Panc1 (cell line): Measurements from ENCODE around the gene LSM5. TPM values are rescaled to one million over a fixed set of nuclear protein-coding genes. Genes with fewer than 3 reads are reported as not detected.
A peak's percentile ranks its signal among the peaks of the same experiment; 100 is the strongest.

Source experiments
- ATAC-seq: fragments of 200-7000 bp; cut with Tn5 transposase; 2 replicates; pipeline ENCODE4 v1.9.1; 2020; ENCODE audit warnings: mild to moderate bottlenecking, moderate library complexity
- BruUV-seq: library from RNA; stranded (reverse); fragments of 400-500 nt; replicated peaks from 2 replicates; lab custom pipeline; 2021; lab: Mats Ljungman, UMichigan
- CTCF ChIA-PET: fragments of 300-600 bp; sonication (Branson Sonifier 250); formaldehyde crosslinking; loops from one replicate; lab custom pipeline; 2022; ENCODE audit warnings: antibody characterized with exemption; lab: Charles Lee
- POLR2A ChIA-PET: fragments of 300-600 bp; sonication (Branson Sonifier 250); formaldehyde crosslinking; loops from one replicate; lab custom pipeline; 2022; ENCODE audit warnings: antibody characterized with exemption; lab: Charles Lee
- DNase-seq: peaks from one replicate; pipeline ENCODE4 v3.0.0-alpha.2; 2010; ENCODE audit warnings: low read depth, low spot score
- H3K27ac ChIP-seq: 2 replicates; pipeline ENCODE4 v1.5.1; 2011; ENCODE audit warnings: mild to moderate bottlenecking, low read length, inconsistent platforms
- H3K27me3 ChIP-seq: fragments of 200-500 bp; sonication (Bioruptor generic); 2 replicates; pipeline ENCODE4 v1.6.0; 2014; ENCODE audit warnings: low read length, inconsistent platforms; ENCODE audit not compliant: control insufficient read depth, insufficient read depth
- H3K36me3 ChIP-seq: fragments of 200-500 bp; sonication (Bioruptor generic); 2 replicates; pipeline ENCODE4 v1.5.1; 2014; ENCODE audit warnings: inconsistent platforms, mild to moderate bottlenecking, low read length, moderate library complexity; ENCODE audit not compliant: control insufficient read depth, insufficient read depth
- H3K4me1 ChIP-seq: 2 replicates; pipeline ENCODE4 v1.5.1; 2011; ENCODE audit warnings: inconsistent platforms, mild to moderate bottlenecking, low read length, moderate library complexity; ENCODE audit not compliant: control insufficient read depth, insufficient read depth
- H3K4me3 ChIP-seq, 2 experiments: 2 replicates each; pipeline ENCODE4 v1.5.1; 2011 to 2012; ENCODE audit warnings: low read depth in 2 of 2, low read length in 2 of 2, mild to moderate bottlenecking in 2 of 2, inconsistent platforms in 1 of 2, moderate library complexity in 1 of 2
- H3K9me3 ChIP-seq: fragments of 200-500 bp; sonication (Bioruptor generic); 2 replicates; pipeline ENCODE4 v1.5.1; 2014; ENCODE audit warnings: low read depth, mild to moderate bottlenecking, inconsistent platforms, low read length, moderate library complexity; ENCODE audit not compliant: control insufficient read depth, insufficient read depth
- POLR2AphosphoS5 ChIP-seq: IDR thresholded peaks from 2 replicates; pipeline ENCODE4 v1.6.1; 2012; ENCODE audit warnings: mild to moderate bottlenecking, low read depth, low read length, moderate library complexity
- SIN3A ChIP-seq: IDR thresholded peaks from 2 replicates; pipeline ENCODE4 v1.6.1; 2012; ENCODE audit warnings: low read depth, mild to moderate bottlenecking, low read length, moderate library complexity, borderline replicate concordance; ENCODE audit not compliant: insufficient read depth
- TCF7L2 ChIP-seq: IDR thresholded peaks from 2 replicates; pipeline ENCODE4 v1.6.1; 2011; ENCODE audit warnings: mild to moderate bottlenecking, low read depth, low read length, inconsistent platforms
- in situ Hi-C: cut with HindIII; loops from 2 replicates; pipeline ENCODE4 v1.10.0; 2016; ENCODE audit warnings: low sequenced_read_pairs, low pct_unique_long_range_greater_than_20kb
- intact Hi-C: fragments of 100-400 bp; cut with micrococcal nuclease; formaldehyde crosslinking; loops from one replicate; pipeline ENCODE4 v1.10.0; 2022; ENCODE audit not compliant: unreplicated experiment
- total RNA-seq: library from RNA; stranded (reverse); gene quantifications from one replicate; pipeline ENCODE4 v1.2.1, GENCODE V29; 2021; ENCODE audit not compliant: unreplicated experiment
- TF ChIP-seq, protein P1 (sequence below), 2 experiments: IDR thresholded peaks; 2 replicates each; pipeline ENCODE4 v1.6.1; 2011 to 2012; ENCODE audit warnings: low read depth in 2 of 2, control low read depth in 1 of 2, low read length in 1 of 2, mild to moderate bottlenecking in 1 of 2, moderate library complexity in 1 of 2; ENCODE audit not compliant: insufficient read depth in 1 of 2
- TF ChIP-seq, protein P2 (sequence below): fragments of 450-650 bp; IDR thresholded peaks from 2 replicates; pipeline ENCODE4 v1.5.1; 2017; ENCODE audit warnings: mild to moderate bottlenecking

Gene LSM5
- total RNA-seq, 1 experiment from 2014 or later: 109 TPM

DNA sequence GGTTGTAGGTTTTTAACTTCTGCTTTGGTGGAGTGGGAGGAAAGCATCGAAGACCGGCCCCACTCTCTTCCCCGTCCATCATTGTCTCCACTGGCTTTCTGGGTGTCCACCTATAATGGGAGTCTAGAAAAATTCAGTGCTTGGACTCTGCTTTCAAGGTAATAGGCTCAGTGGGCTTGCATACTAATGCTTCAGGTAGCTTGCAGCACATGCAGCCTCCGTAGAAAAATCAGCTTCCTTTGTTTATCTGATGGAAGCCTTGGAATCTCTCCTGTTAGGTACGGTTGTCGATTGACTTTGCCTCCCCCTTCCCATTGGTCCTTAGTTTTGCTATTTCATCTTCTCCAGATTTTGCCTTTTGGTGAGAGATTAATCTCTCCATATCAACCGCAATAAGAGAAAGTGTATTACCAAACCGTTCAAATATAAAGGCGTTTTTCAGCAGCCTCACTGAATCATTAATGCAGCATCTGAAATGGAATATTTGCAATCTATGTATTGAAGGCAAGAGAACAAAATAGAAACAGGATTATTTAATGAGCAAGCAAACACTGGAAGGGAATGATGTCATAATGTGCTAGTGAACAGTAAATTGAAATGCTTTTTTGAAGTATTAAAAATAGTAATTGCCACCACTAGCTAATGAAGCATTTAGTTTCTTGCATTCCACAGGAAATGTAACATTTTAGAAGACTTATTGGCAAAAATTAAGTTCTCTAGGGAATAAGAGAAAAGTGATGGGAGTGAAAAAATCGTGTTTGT, 6.1 kb upstream of the LSM5 start:
- Histone ChIP-seq H3K36me3 (no peaks in the 10 kb centered on the region; the same call in 1 of the 2 replicates), H3K4me1 (peaks cover 14% of the 10 kb centered on the region), H3K4me3 (peak overlapping the region; percentile 79), H3K27me3 (no peaks in the 10 kb centered on the region), H3K27ac (peak overlapping the region; percentile 91), H3K9me3 (no peaks in the 10 kb centered on the region)
- in situ Hi-C loops (no loop called here), intact Hi-C loops (loop anchor here (10.0 kb wide), 2 partner anchors 69 to 169 kb away; no protein-coding TSS in a partner anchor)
- TF ChIP-seq, protein P1, sequence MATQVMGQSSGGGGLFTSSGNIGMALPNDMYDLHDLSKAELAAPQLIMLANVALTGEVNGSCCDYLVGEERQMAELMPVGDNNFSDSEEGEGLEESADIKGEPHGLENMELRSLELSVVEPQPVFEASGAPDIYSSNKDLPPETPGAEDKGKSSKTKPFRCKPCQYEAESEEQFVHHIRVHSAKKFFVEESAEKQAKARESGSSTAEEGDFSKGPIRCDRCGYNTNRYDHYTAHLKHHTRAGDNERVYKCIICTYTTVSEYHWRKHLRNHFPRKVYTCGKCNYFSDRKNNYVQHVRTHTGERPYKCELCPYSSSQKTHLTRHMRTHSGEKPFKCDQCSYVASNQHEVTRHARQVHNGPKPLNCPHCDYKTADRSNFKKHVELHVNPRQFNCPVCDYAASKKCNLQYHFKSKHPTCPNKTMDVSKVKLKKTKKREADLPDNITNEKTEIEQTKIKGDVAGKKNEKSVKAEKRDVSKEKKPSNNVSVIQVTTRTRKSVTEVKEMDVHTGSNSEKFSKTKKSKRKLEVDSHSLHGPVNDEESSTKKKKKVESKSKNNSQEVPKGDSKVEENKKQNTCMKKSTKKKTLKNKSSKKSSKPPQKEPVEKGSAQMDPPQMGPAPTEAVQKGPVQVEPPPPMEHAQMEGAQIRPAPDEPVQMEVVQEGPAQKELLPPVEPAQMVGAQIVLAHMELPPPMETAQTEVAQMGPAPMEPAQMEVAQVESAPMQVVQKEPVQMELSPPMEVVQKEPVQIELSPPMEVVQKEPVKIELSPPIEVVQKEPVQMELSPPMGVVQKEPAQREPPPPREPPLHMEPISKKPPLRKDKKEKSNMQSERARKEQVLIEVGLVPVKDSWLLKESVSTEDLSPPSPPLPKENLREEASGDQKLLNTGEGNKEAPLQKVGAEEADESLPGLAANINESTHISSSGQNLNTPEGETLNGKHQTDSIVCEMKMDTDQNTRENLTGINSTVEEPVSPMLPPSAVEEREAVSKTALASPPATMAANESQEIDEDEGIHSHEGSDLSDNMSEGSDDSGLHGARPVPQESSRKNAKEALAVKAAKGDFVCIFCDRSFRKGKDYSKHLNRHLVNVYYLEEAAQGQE (IDR thresholded peaks at IDR 0.05; ENCODE audit: insufficient read depth in 1 of 2, low read depth in 2 of 2, low read length in 1 of 2): no peak
- TF ChIP-seq POLR2AphosphoS5: no peak
- no peak for TF ChIP-seq SIN3A
- no peak for TF ChIP-seq TCF7L2
- TF ChIP-seq, protein P2, sequence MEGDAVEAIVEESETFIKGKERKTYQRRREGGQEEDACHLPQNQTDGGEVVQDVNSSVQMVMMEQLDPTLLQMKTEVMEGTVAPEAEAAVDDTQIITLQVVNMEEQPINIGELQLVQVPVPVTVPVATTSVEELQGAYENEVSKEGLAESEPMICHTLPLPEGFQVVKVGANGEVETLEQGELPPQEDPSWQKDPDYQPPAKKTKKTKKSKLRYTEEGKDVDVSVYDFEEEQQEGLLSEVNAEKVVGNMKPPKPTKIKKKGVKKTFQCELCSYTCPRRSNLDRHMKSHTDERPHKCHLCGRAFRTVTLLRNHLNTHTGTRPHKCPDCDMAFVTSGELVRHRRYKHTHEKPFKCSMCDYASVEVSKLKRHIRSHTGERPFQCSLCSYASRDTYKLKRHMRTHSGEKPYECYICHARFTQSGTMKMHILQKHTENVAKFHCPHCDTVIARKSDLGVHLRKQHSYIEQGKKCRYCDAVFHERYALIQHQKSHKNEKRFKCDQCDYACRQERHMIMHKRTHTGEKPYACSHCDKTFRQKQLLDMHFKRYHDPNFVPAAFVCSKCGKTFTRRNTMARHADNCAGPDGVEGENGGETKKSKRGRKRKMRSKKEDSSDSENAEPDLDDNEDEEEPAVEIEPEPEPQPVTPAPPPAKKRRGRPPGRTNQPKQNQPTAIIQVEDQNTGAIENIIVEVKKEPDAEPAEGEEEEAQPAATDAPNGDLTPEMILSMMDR: no peak
- CTCF ChIA-PET: no interaction called here
- DNase-seq: no peak
- BruUV-seq: TSS peak; percentile 87
- POLR2A ChIA-PET: interaction anchor here (0.6 to 0.7 kb wide), 3 partner anchors 36 to 550 kb away, joined by 3 to 7 read pairs (median 4); no protein-coding TSS in a partner anchor
- ATAC-seq: no peak

DNA sequence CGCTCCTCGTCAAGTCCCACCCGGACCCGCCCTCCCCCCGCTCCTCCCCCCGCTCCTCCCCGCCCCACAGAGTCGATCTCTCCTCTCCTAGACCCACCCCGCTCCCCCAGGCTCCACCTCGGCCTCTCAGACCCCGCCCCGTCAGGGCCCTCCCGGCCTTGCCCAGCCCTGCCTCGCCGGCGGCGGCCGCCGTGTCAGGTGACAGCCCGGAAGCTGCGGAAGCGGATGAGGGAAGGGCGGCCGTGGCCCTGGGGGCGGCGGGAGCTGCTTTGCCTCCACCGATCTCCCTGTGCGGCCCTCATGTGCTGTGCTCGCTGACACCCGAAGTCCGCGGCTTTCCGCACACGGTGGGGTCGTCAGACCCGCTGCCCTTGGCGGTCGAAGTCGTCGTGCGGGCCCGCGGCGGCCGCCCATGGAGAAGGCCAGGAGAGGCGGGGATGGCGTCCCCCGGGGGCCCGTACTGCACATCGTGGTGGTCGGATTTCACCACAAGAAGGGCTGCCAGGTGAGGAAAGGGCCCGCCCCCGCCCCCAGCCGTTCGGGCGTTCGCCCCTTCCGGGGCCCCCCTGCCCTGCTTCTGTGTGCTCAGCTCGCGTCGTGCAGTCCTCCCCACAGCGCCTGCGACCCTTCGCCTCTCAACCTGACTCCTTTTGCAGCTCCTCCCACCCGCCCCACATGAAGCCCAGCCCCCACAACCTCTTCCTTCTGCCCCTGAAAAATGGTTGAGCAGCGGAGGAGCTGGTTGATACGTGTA, 5.3 kb upstream of the LSM5 start, which contains the start of gene AVL9:
AVL9 (plus strand) TSS at position 192 of the 754 bp plus-strand sequence; CDS start at position 413, 221 bp downstream.
- CTCF ChIA-PET: interaction anchor here (0.6 kb wide), 1 partner anchor 419 kb away, joined by 9 read pairs; no protein-coding TSS in a partner anchor
- no TSS peak for BruUV-seq

More for the DNA sequence above, 5.3 kb upstream of the LSM5 start, which contains the start of gene AVL9:
- Histone ChIP-seq H3K4me1 (peaks cover 6% of the 10 kb centered on the region), H3K27ac (peak within 1 kb of the TSS; percentile 98), H3K36me3 (no peaks in the 10 kb centered on the region; the same call in 1 of the 2 replicates), H3K27me3 (no peaks in the 10 kb centered on the region), H3K4me3 (peak within 1 kb of the TSS; percentile 79 to 98), H3K9me3 (no peaks in the 10 kb centered on the region)
- DNase-seq (peak; percentile 79), ATAC-seq (peak; percentile 99)
- in situ Hi-C loops: no loop called here
- TF ChIP-seq POLR2AphosphoS5: peak; percentile 98
- TF ChIP-seq, protein P2: no peak
- TF ChIP-seq, protein P1 (IDR thresholded peaks at IDR 0.05; ENCODE audit: insufficient read depth in 1 of 2, low read depth in 2 of 2, low read length in 1 of 2): no peak; a peak in 1 of 4 replicates
- no peak for TF ChIP-seq TCF7L2
- peak; percentile 84; the same call in 1 of the 2 replicates for TF ChIP-seq SIN3A
- intact Hi-C loops: loop anchor here (10.0 kb wide), 2 partner anchors 69 to 169 kb away; no protein-coding TSS in a partner anchor
- POLR2A ChIA-PET: interaction anchor here (0.5 to 0.9 kb wide), 5 partner anchors 40 to 551 kb away, joined by 3 to 7 read pairs (median 4); no protein-coding TSS in a partner anchor
